Measurements from ENCODE around the gene SSC5D. TPM values are rescaled to one million over a fixed set of nuclear protein-coding genes. Genes with fewer than 3 reads are reported as not detected.
"Not testable (repeated sequence)": the region's sequence is repeated elsewhere in the genome, so short reads cannot be mapped to it uniquely, and the experiment has no call there.

Gene SSC5D
- total RNA-seq, 1 donor from 2014 or later = 1.3 TPM

DNA sequence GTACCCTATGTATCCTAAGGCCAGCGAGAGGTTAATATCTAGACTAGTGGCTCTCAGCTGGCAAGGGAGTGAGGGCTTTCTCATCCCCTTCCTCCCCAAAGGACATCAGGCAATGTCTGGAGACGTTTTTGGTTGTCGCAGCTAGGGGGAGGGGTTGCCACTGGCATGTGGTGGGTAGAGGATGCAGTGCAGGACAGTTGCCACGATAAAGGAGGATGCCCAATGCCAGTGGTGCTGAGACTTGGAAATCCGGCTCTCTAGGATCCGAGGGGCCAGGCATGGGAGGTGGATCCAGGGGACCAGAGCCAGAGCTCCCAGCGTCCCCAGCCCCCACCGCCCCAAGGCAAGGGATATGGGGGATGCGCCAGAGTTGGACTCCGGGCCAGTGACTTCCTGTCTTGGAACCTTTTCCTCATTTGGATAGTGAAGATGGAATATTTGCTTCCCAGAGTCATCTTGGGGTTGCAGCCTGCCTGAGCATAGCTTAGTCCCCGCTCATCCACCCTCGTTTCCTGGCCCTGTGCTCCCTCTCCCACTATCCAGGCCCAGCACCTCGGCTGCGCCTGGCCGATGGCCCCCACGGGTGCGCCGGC lies 4.9 kb downstream of the SSC5D start:
- Mint-ChIP-seq H3K27me3 (ENCODE audit: low read depth) (peaks cover 4% of the 10 kb centered on the region), H3K27ac (ENCODE audit: unreplicated experiment) (no peak overlapping the region), H3K9me3 (no peaks in the 10 kb centered on the region), H3K4me3 (no peak overlapping the region), H3K4me1 (peaks cover 4% of the 10 kb centered on the region), H3K36me3 (ENCODE audit: low read depth) (no peaks in the 10 kb centered on the region)
- no peak for DNase-seq (ENCODE audit: low read depth, low spot score)
- TF ChIP-seq, protein P1, sequence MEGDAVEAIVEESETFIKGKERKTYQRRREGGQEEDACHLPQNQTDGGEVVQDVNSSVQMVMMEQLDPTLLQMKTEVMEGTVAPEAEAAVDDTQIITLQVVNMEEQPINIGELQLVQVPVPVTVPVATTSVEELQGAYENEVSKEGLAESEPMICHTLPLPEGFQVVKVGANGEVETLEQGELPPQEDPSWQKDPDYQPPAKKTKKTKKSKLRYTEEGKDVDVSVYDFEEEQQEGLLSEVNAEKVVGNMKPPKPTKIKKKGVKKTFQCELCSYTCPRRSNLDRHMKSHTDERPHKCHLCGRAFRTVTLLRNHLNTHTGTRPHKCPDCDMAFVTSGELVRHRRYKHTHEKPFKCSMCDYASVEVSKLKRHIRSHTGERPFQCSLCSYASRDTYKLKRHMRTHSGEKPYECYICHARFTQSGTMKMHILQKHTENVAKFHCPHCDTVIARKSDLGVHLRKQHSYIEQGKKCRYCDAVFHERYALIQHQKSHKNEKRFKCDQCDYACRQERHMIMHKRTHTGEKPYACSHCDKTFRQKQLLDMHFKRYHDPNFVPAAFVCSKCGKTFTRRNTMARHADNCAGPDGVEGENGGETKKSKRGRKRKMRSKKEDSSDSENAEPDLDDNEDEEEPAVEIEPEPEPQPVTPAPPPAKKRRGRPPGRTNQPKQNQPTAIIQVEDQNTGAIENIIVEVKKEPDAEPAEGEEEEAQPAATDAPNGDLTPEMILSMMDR (conservative IDR thresholded peaks at IDR 0.05) = no peak

DNA sequence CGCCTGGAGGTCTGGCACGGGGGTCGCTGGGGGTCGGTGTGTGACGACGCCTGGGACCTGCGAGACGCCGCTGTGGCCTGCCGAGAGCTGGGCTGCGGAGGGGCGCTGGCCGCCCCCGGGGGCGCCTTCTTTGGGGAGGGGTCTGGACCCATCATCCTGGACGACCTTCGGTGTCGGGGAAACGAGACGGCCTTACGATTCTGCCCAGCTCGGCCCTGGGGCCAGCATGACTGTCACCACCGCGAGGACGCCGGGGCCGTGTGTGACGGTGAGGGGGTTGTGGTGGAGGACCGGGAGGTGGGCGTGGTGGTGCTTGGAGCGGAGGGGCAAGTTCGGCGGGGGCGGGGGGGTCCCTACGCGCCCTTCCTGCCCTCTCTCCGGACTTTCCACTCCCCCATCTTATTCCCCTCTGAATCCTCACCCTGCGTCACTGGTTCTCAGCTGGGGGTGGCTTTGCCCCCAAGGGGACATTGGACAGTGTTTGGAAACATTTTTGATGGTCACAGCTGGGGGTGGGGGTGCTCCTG lies 5.5 kb downstream of the SSC5D start:
- TF ChIP-seq, protein P1 (conservative IDR thresholded peaks at IDR 0.05) = no peak
- Mint-ChIP-seq H3K36me3 (ENCODE audit: low read depth) (no peaks in the 10 kb centered on the region), H3K27ac (ENCODE audit: unreplicated experiment) (no peak overlapping the region), H3K4me1 (no peaks in the 10 kb centered on the region), H3K27me3 (ENCODE audit: low read depth) (peaks cover 4% of the 10 kb centered on the region), H3K4me3 (no peak overlapping the region), H3K9me3 (no peaks in the 10 kb centered on the region)
- no peak for DNase-seq (ENCODE audit: low read depth, low spot score)

DNA sequence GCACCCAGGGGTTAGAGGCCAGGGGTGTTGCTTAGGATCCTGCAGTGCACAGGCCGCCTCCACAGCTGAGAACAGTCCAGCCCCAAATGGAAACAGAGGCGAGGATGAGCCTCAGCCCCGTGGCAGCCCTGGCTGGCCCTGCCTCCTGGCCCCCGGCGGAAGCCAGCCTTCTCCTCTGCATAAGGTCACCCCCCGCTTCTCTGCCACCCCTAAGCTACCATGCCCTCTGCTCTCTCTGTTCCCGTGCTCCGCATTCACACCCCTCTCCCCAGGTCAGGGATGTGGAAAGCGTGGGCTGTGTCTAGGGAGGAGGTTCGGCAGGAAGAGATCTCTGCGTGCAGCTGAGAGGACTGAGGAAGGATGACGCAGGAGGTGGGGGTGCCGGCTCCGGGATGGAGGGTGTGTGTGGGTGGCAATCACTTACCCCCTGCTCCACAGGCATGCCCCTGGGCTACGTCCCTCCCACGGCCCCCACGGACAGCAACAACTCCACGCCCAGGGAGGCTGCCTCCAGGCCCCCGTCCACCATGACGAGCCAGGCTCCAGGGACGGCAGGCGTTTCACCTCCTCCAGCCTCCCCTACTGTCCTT lies 6.0 kb downstream of the SSC5D start:
- Mint-ChIP-seq H3K27ac (ENCODE audit: unreplicated experiment) (no peak overlapping the region), H3K9me3 (no peaks in the 10 kb centered on the region), H3K27me3 (ENCODE audit: low read depth) (peaks cover 4% of the 10 kb centered on the region), H3K4me1 (no peaks in the 10 kb centered on the region), H3K4me3 (no peak overlapping the region), H3K36me3 (ENCODE audit: low read depth) (no peaks in the 10 kb centered on the region)
- no peak for DNase-seq (ENCODE audit: low read depth, low spot score)
- TF ChIP-seq, protein P1 (conservative IDR thresholded peaks at IDR 0.05) = no peak

DNA sequence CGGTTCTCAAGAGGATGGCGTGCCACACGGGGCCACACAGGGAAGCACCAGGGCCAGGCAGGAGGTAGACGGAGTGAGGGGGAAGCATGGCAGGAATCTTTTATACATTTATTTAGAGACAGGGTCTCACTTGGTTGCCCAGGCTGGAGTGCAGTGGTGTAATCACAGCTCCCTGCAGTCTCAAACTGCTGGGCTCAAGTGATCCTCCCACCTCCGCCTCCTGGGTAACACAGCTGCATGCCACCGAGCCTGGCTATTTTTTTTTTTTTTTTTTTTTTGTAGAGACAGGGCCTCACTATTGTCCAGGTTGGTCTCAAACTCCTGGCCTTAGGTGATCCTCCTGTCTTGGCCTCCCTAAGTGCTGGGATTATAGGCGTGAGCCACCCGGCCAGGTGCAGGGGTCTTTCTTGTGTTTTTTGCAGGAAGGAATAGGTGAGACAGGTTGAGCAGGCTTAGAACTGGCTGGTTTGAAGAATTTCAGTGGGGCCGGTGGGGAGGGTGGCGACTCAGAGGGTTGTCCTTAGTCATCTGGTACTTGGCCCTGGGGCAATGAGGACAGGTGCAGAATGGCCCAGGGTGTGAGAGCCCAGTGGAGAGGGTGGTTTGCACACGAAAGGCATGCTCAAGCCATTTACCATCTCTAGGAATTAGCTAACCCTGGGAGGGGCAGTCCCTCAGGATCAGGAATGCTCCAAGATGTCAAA lies 7.6 kb downstream of the SSC5D start:
- no peak overlapping the region for H3K4me3 Mint-ChIP-seq
- TF ChIP-seq, protein P1 (conservative IDR thresholded peaks at IDR 0.05) = no peak
- peak overlapping the region; percentile 45 for H3K27ac Mint-ChIP-seq (ENCODE audit: unreplicated experiment)
- no peaks in the 10 kb centered on the region for H3K4me1 Mint-ChIP-seq
- peaks cover 4% of the 10 kb centered on the region for H3K27me3 Mint-ChIP-seq (ENCODE audit: low read depth)
- H3K9me3 Mint-ChIP-seq = no peaks in the 10 kb centered on the region
- no peak for DNase-seq (ENCODE audit: low read depth, low spot score)
- no peaks in the 10 kb centered on the region for H3K36me3 Mint-ChIP-seq (ENCODE audit: low read depth)

DNA sequence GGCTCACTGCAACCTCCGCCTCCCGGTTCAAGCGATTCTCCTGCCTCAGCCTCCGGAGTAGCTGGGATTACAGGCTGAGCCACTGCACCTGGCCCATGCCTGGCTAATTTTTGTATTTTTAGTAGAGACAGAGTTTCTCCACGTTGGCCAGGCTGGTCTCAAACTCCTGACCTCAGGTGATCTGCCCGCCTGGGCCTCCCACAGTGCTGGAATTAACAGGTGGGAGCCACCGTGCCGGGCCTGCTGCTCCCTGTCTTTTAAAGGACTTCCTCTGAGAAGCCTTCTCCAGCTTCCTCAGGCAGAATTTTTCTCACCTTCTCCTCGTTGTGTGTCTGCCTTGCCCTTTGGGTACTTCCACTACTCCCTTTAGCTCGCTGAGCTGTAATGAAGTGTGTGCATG lies 8.6 kb downstream of the SSC5D start:
- H3K4me3 Mint-ChIP-seq; H3K9me3 Mint-ChIP-seq; H3K36me3 Mint-ChIP-seq (ENCODE audit: low read depth): not testable (repeated sequence)

DNA sequence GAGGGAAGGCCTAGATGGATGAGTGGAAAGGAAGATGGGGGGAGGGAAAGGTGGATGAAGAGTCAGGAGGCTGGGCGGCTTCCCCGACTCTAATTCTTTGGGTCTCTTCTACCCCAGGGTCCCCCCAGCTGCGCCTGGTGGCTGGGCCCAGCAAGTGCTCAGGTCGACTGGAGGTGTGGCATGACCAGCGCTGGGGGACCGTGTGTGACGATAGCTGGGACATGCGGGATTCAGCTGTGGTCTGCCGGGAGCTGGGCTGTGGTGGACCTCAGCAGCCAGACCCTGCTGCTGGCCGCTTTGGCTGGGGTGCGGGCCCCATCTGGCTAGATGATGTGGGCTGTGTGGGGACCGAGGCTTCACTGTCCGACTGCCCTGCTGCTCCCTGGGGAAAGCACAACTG lies 9.5 kb downstream of the SSC5D start:
- H3K36me3 Mint-ChIP-seq (ENCODE audit: low read depth) = no peaks in the 10 kb centered on the region
- H3K27ac Mint-ChIP-seq (ENCODE audit: unreplicated experiment) = no peak overlapping the region
- no peaks in the 10 kb centered on the region for H3K9me3 Mint-ChIP-seq
- peaks cover 3% of the 10 kb centered on the region for H3K27me3 Mint-ChIP-seq (ENCODE audit: low read depth)
- no peak for DNase-seq (ENCODE audit: low read depth, low spot score)
- TF ChIP-seq, protein P1 (conservative IDR thresholded peaks at IDR 0.05) = no peak
- no peak overlapping the region for H3K4me3 Mint-ChIP-seq
- H3K4me1 Mint-ChIP-seq = no peaks in the 10 kb centered on the region

More for the DNA sequence above, 8.6 kb downstream of the SSC5D start:
- H3K27ac Mint-ChIP-seq (ENCODE audit: unreplicated experiment); DNase-seq (ENCODE audit: low read depth, low spot score); H3K4me1 Mint-ChIP-seq; H3K27me3 Mint-ChIP-seq (ENCODE audit: low read depth): not testable (repeated sequence)
